Ishikawa (cell line): ENCODE results near the gene TAOK3.

Experiments
- CEBPB ChIP-seq: IDR thresholded peaks from 2 replicates; pipeline ENCODE4 v1.6.1; 2012
- CREB1 ChIP-seq: IDR thresholded peaks from 2 replicates; pipeline ENCODE4 v1.6.1; 2012; ENCODE audit warnings: low read depth
- EGR1 ChIP-seq: IDR thresholded peaks from 2 replicates; pipeline ENCODE4 v1.6.1; 2012
- EP300 ChIP-seq: IDR thresholded peaks from 2 replicates; pipeline ENCODE4 v1.6.1; 2012; ENCODE audit warnings: borderline replicate concordance
- FOXM1 ChIP-seq: IDR thresholded peaks from 2 replicates; pipeline ENCODE4 v1.6.1; 2012; ENCODE audit warnings: low read depth, borderline replicate concordance
- MAX ChIP-seq: IDR thresholded peaks from 2 replicates; pipeline ENCODE4 v1.6.1; 2012
- NFIC ChIP-seq: IDR thresholded peaks from 2 replicates; pipeline ENCODE4 v1.6.1; 2012
- RAD21 ChIP-seq: IDR thresholded peaks from 2 replicates; pipeline ENCODE4 v1.6.1; 2012; ENCODE audit warnings: low read depth
- REST ChIP-seq: IDR thresholded peaks from 2 replicates; pipeline ENCODE4 v1.6.1; 2012; ENCODE audit warnings: low read depth, mild to moderate bottlenecking
- TAF1 ChIP-seq: IDR thresholded peaks from 2 replicates; pipeline ENCODE4 v1.6.1; 2012; ENCODE audit warnings: low read depth, mild to moderate bottlenecking
- TCF12 ChIP-seq: IDR thresholded peaks from 2 replicates; pipeline ENCODE4 v1.6.1; 2012; ENCODE audit warnings: low read depth
- TEAD4 ChIP-seq: IDR thresholded peaks from 2 replicates; pipeline ENCODE4 v1.6.1; 2012
- USF1 ChIP-seq: IDR thresholded peaks from 2 replicates; pipeline ENCODE4 v1.6.1; 2012
- YY1 ChIP-seq: IDR thresholded peaks from 2 replicates; pipeline ENCODE4 v1.6.1; 2012; ENCODE audit warnings: low read depth
- ZBTB7A ChIP-seq: IDR thresholded peaks from 2 replicates; pipeline ENCODE4 v1.6.1; 2012; ENCODE audit warnings: low read depth

TAOK3 gene

GRCh38 chr12:118357257-118358007 lies 15.3 kb downstream of the TAOK3 start:
- TF ChIP-seq USF1 (no peak), EP300 (no peak), CREB1 (no peak), MAX (no peak), EGR1 (no peak), YY1 (no peak), NFIC (no peak), TCF12 (no peak), REST (no peak), CEBPB (no peak), TEAD4 (no peak), RAD21 (no peak), ZBTB7A (no peak), TAF1 (no peak), FOXM1 (no peak)

GRCh38 chr12:118356809-118357256 lies 15.9 kb downstream of the TAOK3 start:
- TF ChIP-seq MAX (no peak), TCF12 (no peak), CEBPB (no peak), ZBTB7A (no peak), NFIC (no peak), FOXM1 (no peak), RAD21 (no peak), TEAD4 (no peak), EGR1 (no peak), REST (no peak), USF1 (no peak), EP300 (no peak)

GRCh38 chr12:118355843-118356242 lies 16.9 kb downstream of the TAOK3 start:
- TF ChIP-seq USF1 (no peak), REST (no peak), CREB1 (no peak), FOXM1 (no peak), YY1 (no peak), ZBTB7A (no peak), TEAD4 (no peak), EP300 (no peak), NFIC (no peak), TCF12 (no peak), EGR1 (no peak), TAF1 (no peak), RAD21 (no peak), MAX (no peak), CEBPB (no peak)
